Measurements from ENCODE around the gene DNAJB1. TPM values are rescaled to one million over a fixed set of nuclear protein-coding genes. Genes with fewer than 3 reads are reported as not detected.

DNAJB1 gene
- total and polyA plus RNA-seq, 2 experiments from 2014 or later, result 41.8 to 82.8 TPM

- Histone ChIP-seq H3K27ac (no peak overlapping the region), H3K4me3 (no peak overlapping the region), H3K27me3 (no peaks in the 10 kb centered on the region), H3K4me1 (ENCODE audit: low read depth) (peaks cover 10% of the 10 kb centered on the region), H3K36me3 (peaks cover 21% of the 10 kb centered on the region), H3K9me3 (ENCODE audit: low read depth) (no peaks in the 10 kb centered on the region)
- no peak for DNase-seq (ENCODE audit: low read depth in 1 of 2, low spot score in 1 of 2)
- TF ChIP-seq CTCF (IDR thresholded peaks at IDR 0.05; ENCODE audit: low read depth, low read length), result no peak
Observed at GRCh38 chr19:14515501-14516047, 2.6 kb downstream of the DNAJB1 start.

GRCh38 chr19:14514215-14514863 is 3.9 kb downstream of the DNAJB1 start:
- no peaks in the 10 kb centered on the region for H3K27me3 ChIP-seq
- H3K9me3 ChIP-seq (ENCODE audit: low read depth), result no peaks in the 10 kb centered on the region
- peaks cover 10% of the 10 kb centered on the region for H3K4me1 ChIP-seq (ENCODE audit: low read depth)
- no peak overlapping the region for H3K27ac ChIP-seq
- H3K4me3 ChIP-seq, result no peak overlapping the region
- no peak for TF ChIP-seq CTCF (IDR thresholded peaks at IDR 0.05; ENCODE audit: low read depth, low read length)
- peaks cover 21% of the 10 kb centered on the region for H3K36me3 ChIP-seq
- no peak for DNase-seq (ENCODE audit: low read depth in 1 of 2, low spot score in 1 of 2)

- no peak overlapping the region for H3K4me3 ChIP-seq
- H3K27me3 ChIP-seq, result no peaks in the 10 kb centered on the region
- H3K4me1 ChIP-seq (ENCODE audit: low read depth), result peaks cover 14% of the 10 kb centered on the region
- no peaks in the 10 kb centered on the region for H3K9me3 ChIP-seq (ENCODE audit: low read depth)
- no peak for TF ChIP-seq CTCF (IDR thresholded peaks at IDR 0.05; ENCODE audit: low read depth, low read length)
- DNase-seq (ENCODE audit: low read depth in 1 of 2, low spot score in 1 of 2), result no peak
- no peak overlapping the region for H3K27ac ChIP-seq
- H3K36me3 ChIP-seq, result peaks cover 21% of the 10 kb centered on the region
Observed at GRCh38 chr19:14512406-14512961, 5.7 kb downstream of the DNAJB1 start.

GRCh38 chr19:14511229-14511593 is 7.0 kb downstream of the DNAJB1 start:
- no peak overlapping the region for H3K27ac ChIP-seq
- peaks cover 7% of the 10 kb centered on the region for H3K4me1 ChIP-seq (ENCODE audit: low read depth)
- peaks cover 19% of the 10 kb centered on the region for H3K36me3 ChIP-seq
- no peak for TF ChIP-seq CTCF (IDR thresholded peaks at IDR 0.05; ENCODE audit: low read depth, low read length)
- no peak for DNase-seq (ENCODE audit: low read depth in 1 of 2, low spot score in 1 of 2)
- H3K27me3 ChIP-seq, result no peaks in the 10 kb centered on the region
- no peaks in the 10 kb centered on the region for H3K9me3 ChIP-seq (ENCODE audit: low read depth)
- no peak overlapping the region for H3K4me3 ChIP-seq

- Histone ChIP-seq H3K27ac (no peak overlapping the region), H3K9me3 (ENCODE audit: low read depth) (no peaks in the 10 kb centered on the region), H3K27me3 (no peaks in the 10 kb centered on the region), H3K36me3 (peaks cover 13% of the 10 kb centered on the region), H3K4me3 (no peak overlapping the region), H3K4me1 (ENCODE audit: low read depth) (peaks cover 6% of the 10 kb centered on the region)
- no peak for TF ChIP-seq CTCF (IDR thresholded peaks at IDR 0.05; ENCODE audit: low read depth, low read length)
- DNase-seq (ENCODE audit: low read depth in 1 of 2, low spot score in 1 of 2), result peak in 1 of 2 donors; percentile 82
Observed at GRCh38 chr19:14510311-14511228, 7.6 kb downstream of the DNAJB1 start.
